ENCODE data around the gene KAT7.
"Not testable (repeated sequence)": the region's sequence is repeated elsewhere in the genome, so short reads cannot be mapped to it uniquely, and the experiment has no call there.

Gene KAT7

DNA sequence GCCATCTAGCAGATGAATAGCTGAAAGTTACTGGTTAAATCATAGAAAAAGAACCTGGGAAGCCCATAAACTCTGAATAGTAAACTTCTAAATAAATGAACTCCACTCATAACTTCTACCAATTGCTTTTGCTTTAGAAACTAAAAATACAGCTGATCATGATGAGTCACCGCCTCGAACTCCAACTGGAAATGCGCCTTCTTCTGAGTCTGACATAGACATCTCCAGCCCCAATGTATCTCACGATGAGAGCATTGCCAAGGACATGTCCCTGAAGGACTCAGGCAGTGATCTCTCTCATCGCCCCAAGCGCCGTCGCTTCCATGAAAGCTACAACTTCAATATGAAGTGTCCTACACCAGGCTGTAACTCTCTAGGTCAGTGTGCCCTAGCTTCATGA is 9.7 kb downstream of the KAT7 start:
- no peak for DNase-seq (ENCODE audit: insufficient read length, low spot score)
- FAIRE-seq = no peak

DNA sequence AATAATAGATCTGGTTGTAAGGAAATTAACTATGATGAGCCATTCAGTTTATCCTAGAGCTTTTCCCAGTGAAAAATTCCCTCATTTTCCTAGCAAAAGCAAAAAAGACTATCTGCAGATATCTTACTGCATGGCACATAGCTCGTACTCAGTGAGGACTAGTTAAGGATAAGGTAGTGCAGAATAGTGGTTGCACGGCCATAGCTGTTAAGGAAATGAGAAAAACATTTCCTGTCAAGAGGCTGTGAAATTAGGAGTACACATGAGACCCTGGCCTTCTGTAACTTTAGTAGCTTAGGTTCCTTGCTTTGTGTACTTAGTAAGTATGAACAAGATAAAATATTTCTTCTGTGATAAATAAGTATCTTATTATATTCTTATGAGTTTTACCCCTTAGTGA is 10.3 kb downstream of the KAT7 start:
- FAIRE-seq = no peak
- DNase-seq (ENCODE audit: insufficient read length, low spot score) = no peak

DNA sequence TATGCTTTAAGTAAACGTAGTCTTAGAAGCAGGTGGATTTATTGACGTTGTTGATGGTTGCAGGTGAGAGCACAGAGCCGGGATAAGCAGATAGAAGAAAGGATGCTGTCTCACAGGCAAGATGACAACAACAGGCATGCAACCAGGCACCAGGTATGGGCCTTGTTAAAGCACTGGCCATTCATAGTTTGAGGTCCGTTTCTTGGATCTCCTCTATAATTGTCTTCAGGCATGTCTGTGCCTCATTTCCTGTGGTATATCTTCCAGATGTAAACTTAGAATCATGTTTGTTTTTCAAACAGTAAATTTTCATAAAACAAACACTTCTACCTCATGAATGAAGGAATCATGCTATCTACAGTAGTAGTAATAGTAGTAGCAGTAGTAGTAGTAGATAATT is 20.6 kb downstream of the KAT7 start:
- no peak for DNase-seq (ENCODE audit: insufficient read length, low spot score)
- FAIRE-seq = no peak

DNA sequence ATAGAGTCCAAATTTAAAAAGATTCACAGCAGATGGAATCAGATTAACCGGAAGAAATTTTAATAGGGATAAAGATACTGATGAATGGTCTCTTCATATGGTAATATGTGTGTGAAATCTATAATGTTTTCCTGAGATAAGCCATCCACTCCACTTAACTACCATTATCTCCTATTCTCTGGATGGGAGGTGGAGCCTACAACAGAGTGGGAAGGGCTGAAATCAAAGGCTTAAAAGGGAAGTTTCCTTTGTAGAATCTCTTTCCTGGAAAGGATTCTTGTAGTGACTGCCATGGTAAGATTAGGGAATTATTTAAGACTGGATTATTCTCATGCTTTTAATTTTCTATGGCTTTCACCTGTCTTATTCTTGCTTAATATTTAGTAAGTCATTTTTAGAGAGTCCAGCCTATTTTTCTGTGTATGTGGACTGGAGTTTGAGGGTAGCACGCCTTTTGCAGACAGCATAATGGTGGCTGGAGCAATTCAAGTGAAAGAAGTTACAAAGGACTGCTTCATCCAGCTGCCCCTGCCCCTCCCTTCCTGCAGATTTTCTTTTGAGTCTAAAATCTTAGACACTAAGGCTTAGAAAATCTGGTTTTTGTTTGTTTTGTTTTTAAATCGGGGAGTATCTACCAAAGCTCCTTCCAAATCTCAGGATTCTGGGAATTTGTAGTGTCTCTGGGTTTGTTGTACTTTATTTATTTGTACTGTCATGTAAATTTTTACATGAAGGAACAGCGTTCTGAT is 26.5 kb downstream of the KAT7 start:
- FAIRE-seq (no peak), DNase-seq (ENCODE audit: insufficient read length, low spot score) (no peak)

DNA sequence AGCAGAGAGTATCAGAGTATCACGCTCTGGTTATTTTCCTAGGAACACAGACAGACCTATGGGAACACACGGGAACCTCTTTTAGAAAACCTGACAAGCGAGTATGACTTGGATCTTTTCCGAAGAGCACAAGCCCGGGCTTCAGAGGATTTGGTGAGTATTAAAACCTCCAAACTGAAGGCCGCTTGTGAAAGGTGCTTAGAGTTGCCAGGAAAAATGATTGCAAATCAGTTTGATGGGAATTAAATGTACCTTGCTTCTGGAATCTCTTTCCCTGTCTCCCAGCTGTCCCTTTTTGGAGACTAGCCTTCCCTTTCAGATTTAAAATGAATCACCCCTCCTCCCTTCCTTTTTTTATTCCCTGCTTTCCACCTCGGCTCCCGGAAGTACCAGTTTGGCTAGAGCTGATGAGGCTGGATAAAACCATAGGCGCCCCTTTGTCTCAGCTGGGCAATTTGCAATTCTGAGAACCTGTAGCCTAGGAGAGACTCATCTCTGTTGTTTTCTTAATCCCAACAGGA is 27.3 kb downstream of the KAT7 start:
- no peak for DNase-seq (ENCODE audit: insufficient read length, low spot score)
- no peak for FAIRE-seq

DNA sequence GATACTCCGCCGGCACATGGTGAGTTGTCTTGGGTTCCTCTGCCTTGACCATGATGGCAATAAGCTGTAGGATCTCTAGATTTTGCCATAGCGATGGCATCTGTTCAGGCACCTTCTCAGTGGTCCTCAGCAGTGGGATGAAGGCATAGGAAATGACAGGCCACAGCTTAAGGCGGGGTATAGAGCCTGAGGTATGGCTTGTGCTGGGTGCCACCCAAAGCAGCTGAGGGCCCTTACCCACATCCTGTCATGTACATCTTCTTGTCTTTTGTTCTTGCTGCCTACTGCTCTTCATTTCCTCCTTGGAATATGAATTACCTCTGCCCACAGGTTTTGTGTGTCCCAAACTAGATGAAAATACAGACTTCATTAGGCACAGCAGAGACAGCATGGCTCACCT is 29.5 kb downstream of the KAT7 start:
- DNase-seq (ENCODE audit: insufficient read length, low spot score) (no peak), FAIRE-seq (no peak)

DNA sequence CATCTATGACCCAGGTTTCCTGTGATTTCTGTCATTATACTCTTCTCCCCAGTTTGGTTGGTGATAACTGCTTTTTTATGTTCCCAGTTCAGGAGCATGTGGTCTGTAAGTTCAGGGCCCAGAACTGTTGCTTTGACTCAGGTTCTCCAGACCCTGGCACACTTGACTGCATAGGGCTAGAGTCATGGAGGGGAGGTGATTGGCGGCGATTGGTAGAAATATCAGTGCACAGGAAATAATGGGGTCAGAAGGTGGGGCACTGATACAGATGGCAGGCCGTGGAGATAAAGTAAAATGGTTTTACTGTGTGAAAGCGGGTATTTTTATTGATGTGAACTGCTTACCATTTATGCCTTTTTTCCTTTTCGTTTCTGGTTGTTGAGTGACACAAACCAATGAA is 30.7 kb downstream of the KAT7 start:
- no peak for FAIRE-seq
- DNase-seq (ENCODE audit: insufficient read length, low spot score) = no peak

DNA sequence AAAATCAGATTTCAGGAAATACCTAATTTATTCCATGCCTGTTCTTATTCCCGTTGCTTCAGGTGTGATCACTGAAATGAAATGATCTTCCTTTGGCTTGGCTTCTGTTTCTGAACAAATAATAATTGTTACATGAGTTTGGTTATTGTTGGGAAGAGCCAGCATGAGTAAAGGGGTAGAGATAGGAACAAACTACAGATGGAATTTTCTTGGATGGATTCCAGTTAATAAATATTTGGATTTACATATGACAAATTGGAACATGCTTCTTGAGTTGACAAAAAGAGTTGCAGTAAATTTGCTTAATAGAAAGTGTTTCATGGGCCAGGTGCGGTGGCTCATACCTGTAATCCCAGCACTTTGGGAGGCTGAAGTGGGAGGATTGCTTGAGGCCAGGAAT is 31.2 kb downstream of the KAT7 start:
- FAIRE-seq (no peak), DNase-seq (ENCODE audit: insufficient read length, low spot score) (no peak)

DNA sequence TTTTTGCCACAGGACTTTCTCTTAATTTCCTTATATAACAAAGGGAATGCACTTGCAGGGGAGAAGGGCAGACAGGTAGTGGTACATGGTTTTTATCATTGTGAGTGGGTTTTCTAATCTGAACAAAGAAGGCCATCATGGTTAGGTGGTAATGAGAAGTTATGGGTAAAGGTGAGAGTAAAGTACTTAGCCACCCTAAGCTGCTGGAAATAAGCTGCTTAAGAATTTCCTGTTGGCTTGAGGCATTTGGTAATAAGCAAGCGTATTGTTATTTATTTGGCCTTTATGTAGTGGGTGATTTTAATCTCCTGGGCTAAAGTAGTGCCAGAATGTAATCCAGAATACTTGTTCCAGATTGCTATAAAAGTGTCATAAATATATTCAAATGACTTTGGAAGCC is 32.3 kb downstream of the KAT7 start:
- no peak for FAIRE-seq
- DNase-seq (ENCODE audit: insufficient read length, low spot score) = no peak

DNA sequence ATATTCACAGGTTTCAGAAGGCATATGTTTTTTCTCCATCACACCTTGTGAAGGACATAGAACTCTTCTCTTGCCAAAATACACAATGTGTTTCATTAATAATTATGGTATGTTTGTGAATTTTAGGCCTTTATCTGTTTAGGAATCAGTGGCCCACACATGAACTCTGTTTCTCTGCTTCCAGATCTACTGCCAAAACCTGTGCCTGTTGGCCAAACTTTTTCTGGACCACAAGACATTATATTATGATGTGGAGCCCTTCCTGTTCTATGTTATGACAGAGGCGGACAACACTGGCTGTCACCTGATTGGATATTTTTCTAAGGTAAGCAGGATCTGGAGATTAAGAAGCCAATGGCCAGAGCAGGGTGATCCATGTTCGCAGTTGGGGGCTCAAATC is 33.0 kb downstream of the KAT7 start:
- no peak for FAIRE-seq
- no peak for DNase-seq (ENCODE audit: insufficient read length, low spot score)

DNA sequence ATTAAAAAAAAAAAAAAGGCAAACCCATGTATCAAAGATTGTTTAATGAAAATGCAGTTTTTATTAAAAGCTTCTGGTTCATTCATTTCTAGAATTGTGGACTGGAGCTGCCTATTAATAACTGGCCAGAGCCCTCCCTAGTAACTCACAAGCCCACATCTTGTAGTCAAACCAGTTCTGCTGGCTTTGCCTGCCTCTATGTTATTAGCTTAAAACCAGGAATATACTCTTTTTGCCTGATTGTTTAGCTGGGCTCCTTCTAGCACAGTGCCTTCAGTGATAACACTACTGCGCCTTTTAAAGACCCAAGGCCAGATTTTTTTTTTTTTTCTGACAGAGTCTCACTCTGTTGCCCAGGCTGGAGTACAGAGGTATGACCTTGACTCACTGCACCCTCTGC is 33.4 kb downstream of the KAT7 start:
- FAIRE-seq (no peak), DNase-seq (ENCODE audit: insufficient read length, low spot score) (no peak)

DNA sequence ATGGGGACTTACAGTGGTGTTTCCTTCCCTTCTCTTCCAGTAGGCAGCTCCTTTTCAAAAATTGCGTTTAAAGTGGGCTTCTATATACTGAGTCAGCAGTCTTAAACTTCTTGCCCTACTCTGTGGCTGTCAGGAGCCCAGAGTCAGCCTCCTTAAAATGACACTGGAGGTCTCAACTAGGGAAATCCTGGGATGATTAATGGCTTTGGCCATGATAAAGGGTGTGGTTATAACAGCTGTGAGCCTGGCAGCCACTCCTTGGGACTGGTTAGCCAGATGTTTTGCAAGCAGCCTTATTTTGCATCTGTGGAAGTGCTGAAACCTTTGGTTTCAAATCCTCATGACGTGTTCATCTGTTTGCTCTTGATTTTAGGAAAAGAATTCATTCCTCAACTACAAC is 34.3 kb downstream of the KAT7 start:
- DNase-seq (ENCODE audit: insufficient read length, low spot score) (no peak), FAIRE-seq (no peak)

DNA sequence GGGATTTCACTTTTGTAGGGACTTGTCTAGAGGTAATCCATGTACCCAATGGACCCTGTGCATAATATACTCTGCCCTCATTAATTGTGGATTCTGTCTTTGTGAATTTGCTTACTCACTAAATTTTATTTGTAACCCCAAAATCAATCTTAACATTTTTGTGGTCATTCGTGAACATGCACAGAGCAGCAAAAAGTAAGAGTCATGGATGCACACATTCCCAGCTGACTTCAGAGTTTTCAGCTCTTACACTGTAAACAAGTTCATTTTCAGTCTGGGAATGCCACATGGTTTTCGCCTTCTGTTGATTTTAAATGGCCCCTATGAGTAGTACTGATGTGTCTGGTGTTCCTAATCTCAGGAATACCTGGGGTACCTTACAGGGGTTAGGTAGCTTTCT is 35.1 kb downstream of the KAT7 start:
- FAIRE-seq (no peak), DNase-seq (ENCODE audit: insufficient read length, low spot score) (no peak)

DNA sequence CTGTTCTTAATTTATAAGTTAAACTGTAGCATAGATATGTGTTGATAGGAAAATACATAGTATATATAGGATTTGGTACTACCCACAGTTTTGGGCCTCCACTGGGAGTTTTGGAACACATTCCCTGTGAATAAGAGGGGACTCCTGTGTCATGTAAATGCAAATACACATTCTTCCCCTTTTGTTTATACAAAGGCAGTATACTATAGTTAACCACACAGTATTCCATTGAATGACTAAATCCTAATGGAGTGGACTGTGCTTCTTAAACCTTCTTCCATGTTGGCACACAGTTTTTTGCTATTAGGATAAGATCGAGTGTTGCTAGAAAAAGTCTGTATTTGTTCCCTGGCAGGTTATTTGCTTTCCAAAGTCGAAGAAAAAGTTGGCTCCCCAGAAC is 37.2 kb downstream of the KAT7 start:
- FAIRE-seq (no peak), DNase-seq (ENCODE audit: insufficient read length, low spot score) (no peak)

DNA sequence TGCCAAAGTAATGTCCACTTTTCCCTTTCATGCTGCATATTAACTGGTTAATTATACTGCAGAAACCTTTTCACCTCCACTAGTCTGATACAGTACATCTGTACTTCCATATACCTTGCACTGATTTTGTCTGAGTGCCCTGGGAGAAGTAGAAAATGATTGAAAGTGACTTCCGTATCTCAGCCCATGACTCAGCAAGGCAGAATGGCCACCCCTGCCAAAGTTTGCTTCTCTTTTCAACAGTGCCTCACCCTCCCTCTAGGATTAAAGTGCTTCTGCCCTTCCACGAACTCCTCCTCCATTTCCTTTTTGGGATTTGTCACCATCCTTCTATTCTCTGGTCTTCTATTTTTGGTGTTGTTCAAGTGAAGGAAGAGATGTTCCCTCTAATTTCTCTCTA is 39.8 kb downstream of the KAT7 start:
- not testable (repeated sequence) for FAIRE-seq

DNA sequence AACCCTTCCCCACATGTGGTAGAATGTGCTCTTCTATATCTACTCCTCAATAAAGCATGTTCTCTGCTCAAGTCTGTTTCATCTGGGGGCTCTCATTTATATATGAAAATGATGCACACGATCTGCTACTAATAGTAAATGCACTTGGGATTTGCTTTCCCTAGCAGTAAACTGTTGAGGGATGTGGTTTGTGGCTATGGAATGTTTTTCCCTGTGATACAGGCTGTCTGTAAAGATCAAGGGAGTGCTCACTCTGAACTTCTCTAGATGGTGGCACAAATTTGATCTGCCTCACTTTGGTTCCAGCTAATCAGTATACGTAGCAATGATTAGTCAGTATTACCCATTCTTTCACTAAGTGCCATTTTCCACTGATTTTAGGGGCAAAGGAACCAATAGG is 40.5 kb downstream of the KAT7 start:
- DNase-seq (ENCODE audit: insufficient read length, low spot score) (no peak), FAIRE-seq (no peak)

More for the DNA sequence above, 39.8 kb downstream of the KAT7 start:
- not testable (repeated sequence) for DNase-seq (ENCODE audit: insufficient read length, low spot score)

DNA sequence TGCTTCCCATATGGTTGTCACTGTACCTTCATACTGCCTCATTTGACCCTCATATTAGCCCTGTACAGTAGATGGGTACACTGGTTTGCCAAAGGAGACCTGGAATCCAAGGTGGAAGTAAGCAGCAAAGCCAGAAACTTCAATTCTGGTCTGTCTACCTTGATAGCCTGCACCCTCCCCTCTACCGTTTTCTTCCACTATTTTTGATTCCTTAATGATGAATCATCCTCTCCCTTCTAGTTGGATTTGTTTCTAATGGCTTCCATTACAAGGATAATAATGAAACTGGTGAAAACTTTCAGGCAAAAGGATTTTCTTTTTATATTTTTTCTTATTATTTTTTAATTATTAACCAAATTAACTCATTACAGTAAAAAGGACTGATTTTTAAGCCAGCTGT is 42.1 kb downstream of the KAT7 start:
- FAIRE-seq (no peak), DNase-seq (ENCODE audit: insufficient read length, low spot score) (peak; percentile 57)

DNA sequence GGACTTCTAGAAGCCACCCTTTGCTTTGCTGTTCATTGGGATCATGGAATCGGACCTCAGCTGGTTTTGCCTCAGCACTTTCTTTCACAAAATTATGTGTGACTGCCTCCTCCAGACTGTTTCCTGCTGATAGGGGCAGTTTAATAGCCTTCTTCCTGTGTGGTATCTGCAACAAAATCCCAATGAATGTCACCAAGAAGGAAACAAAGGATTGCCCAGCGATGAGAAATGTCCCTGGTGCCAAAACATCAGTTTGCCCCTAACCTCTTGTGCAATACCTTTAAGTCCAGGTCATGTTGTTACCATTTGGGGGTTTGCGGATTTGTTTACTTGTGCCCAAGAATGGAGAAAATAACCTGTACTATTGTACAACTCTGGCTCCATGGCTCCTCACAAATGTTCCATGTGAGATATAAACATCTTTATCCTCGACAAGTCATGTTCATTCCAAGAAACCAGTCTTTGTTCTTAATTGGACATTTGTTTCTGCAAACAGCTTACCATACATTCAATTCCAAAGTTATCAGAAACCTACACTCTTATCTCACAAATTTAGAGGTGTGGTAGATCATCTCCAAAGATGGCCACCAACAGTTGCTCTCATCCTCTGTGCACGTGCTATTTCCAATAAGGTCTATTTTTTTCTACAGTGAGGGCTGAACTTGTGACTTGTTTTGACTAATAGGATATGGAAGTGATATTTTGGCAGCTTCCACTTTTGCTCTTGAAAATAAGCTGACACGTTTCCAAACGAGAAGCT is 44.5 kb downstream of the KAT7 start:
- FAIRE-seq = no peak
- no peak for DNase-seq (ENCODE audit: insufficient read length, low spot score)

DNA sequence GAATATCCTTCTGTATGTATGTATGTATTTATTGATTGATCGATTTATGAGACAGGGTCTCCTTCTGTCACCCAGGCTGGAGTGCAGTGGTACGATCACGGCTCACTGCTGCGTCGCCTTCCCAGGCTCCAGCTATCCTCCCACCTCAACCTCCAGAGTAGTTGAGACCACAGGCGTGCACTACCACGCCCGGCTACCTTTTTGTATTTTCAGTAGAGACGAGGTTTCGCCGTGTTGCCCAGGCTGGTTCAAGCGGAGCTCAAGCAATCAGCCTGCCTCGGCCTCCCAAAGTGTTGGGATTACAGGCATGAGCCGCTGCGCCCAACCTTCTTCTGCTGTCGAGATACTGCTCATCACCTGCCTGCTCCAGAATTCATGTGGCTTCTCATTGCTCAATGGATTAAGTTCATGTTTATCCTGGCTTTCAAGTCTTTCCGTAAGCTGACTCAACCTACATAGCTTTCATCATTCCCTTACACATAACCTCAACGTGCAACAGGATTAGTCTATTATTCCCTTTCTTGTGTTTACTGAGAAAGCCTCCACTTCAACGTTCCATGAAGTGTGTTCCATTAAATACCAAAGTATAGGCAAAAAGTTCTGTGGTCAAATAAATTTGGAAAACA is 45.8 kb downstream of the KAT7 start:
- DNase-seq (ENCODE audit: insufficient read length, low spot score) (no peak), FAIRE-seq (no peak)

DNA sequence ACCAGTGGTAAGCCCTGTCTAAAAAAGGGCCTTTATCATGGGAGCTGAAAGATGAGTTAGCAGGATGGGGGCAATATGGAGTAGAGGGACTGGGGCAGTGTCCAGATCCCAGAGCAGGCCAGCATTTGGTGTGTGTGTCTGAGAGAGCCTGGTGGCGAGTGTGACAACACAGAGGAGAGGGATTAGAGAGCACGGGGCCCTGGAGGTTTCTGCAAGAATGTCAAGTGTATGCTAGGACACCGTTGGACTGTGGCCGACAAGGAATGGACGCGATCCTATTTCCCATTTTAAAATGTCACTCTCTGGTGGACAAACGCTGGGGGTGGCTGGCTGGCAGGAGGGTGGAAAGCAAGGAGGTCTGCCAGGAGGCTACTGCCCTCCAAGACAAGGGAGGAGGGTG is 47.0 kb downstream of the KAT7 start:
- FAIRE-seq (no peak), DNase-seq (ENCODE audit: insufficient read length, low spot score) (no peak)

DNA sequence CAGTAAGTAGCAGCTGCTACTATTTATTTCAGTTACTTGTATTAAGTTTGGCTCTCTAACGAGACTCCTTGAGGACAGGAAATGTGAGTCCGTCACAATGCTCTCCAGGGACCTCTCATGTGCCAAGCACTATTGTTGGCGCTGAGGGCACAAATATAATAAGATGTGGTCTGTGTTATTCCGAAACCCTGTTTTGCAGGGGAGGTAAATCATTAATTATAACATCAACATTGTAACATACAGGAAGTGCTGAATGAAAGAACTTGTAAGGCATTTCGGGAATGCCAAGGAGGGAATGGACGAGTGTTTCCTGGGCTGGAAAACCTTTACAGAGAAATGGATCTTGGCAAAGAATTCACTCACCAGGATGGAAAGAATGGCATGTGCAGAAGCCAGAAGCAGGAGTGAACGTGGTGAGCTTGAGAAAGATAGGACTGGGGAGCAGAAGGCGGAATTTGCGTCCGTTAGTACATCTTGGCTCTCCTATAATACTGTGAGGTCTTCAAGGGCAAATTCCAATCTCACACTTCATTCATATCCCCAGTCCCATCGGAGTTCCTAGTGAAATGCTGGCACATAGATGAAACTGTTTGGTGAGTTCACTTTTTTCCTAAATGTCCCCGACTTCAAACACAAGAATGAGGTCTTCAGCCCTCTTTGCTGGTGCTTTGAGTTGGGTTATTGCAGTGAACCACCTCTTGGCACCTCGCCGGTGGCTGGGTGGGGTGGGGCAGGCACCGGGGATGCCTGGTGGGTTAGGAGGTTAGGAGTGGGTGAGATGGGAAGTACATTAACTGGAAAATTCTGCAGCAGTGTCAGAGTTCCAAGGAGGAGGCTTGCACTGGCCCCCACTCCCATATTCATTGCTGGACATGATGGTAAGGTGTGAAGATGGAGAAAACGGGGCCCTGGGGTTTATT is 47.9 kb downstream of the KAT7 start:
- DNase-seq (ENCODE audit: insufficient read length, low spot score) = peak; percentile 61
- FAIRE-seq = peak; percentile 57
